ENCODE data around the gene SCN2B. TPM values are rescaled to one million over a fixed set of nuclear protein-coding genes. Genes with fewer than 3 reads are reported as not detected.

The SCN2B gene
- total RNA-seq, 4 donors from 2014 or later: 0.14 to 0.37 TPM; not detected in 2

GRCh38 chr11:118124929-118125535 is 51.4 kb downstream of the SCN2B start:
- Histone ChIP-seq H3K9me3 (no peaks in the 10 kb centered on the region), H3K4me1 (no peaks in the 10 kb centered on the region), H3K27ac (no peak overlapping the region), H3K27me3 (no peaks in the 10 kb centered on the region), H3K36me3 (peaks cover 0 to 5% (median 0%) of the 10 kb centered on the region in 4 donors), H3K4me3 (no peak overlapping the region)
- intact Hi-C loops (cut with DNase I; ENCODE audit: low total_unique reads): no loop called here
- 80% methylated on average over 8 of the region's 8 CpGs; no CpG with 5 or more reads in 1 of the 2 donors for WGBS, 2 donors (ENCODE audit: low coverage in 1 of 2)
- no peak for DNase-seq
- in situ Hi-C loops (cut with MboI; ENCODE audit: low pct_ligation_motif_present in 1 of 4, low pct_unique_long_range_greater_than_20kb in 1 of 4, low sequenced_read_pairs in 3 of 4): loop anchor here in 1 of 4 donors (25.0 kb wide), 1 partner anchor 362 kb away; no protein-coding TSS in a partner anchor
- TF ChIP-seq CTCF (IDR thresholded peaks at IDR 0.05) (no peak), POLR2A (IDR thresholded peaks at IDR 0.05) (no peak), EP300 (IDR thresholded peaks at IDR 0.05; ENCODE audit: low read depth) (no peak), POLR2AphosphoS5 (IDR thresholded peaks at IDR 0.05) (no peak)

GRCh38 chr11:118120793-118121192 is 55.6 kb downstream of the SCN2B start:
- DNase-seq: no peak
- Histone ChIP-seq H3K27ac (no peak overlapping the region), H3K9me3 (no peaks in the 10 kb centered on the region), H3K27me3 (no peaks in the 10 kb centered on the region), H3K4me1 (no peaks in the 10 kb centered on the region), H3K4me3 (no peak overlapping the region), H3K36me3 (peaks cover 0 to 5% (median 0%) of the 10 kb centered on the region in 4 donors)
- intact Hi-C loops (cut with DNase I; ENCODE audit: low total_unique reads): no loop called here
- in situ Hi-C loops (cut with MboI; ENCODE audit: low pct_ligation_motif_present in 1 of 4, low pct_unique_long_range_greater_than_20kb in 1 of 4, low sequenced_read_pairs in 3 of 4): no loop called here
- 63 to 100% methylated on average over 1 of the region's 1 CpG for WGBS, 2 donors (ENCODE audit: low coverage in 1 of 2)
- TF ChIP-seq POLR2AphosphoS5 (IDR thresholded peaks at IDR 0.05) (no peak), POLR2A (IDR thresholded peaks at IDR 0.05) (no peak), EP300 (IDR thresholded peaks at IDR 0.05; ENCODE audit: low read depth) (no peak), CTCF (IDR thresholded peaks at IDR 0.05) (no peak)

- no peak for TF ChIP-seq POLR2AphosphoS5 (IDR thresholded peaks at IDR 0.05)
- TF ChIP-seq POLR2A (IDR thresholded peaks at IDR 0.05): no peak
- TF ChIP-seq CTCF (IDR thresholded peaks at IDR 0.05): no peak
- TF ChIP-seq EP300 (IDR thresholded peaks at IDR 0.05; ENCODE audit: low read depth): no peak
- Histone ChIP-seq H3K27me3 (no peaks in the 10 kb centered on the region), H3K4me1 (no peaks in the 10 kb centered on the region), H3K36me3 (peaks cover 0 to 5% (median 0%) of the 10 kb centered on the region in 4 donors), H3K4me3 (no peak overlapping the region), H3K27ac (no peak overlapping the region), H3K9me3 (no peaks in the 10 kb centered on the region)
- WGBS, 2 donors (ENCODE audit: low coverage in 1 of 2): 75 to 83% methylated on average over 2 to 6 of the region's 9 CpGs
- intact Hi-C loops (cut with DNase I; ENCODE audit: low total_unique reads) (no loop called here), in situ Hi-C loops (cut with MboI; ENCODE audit: low pct_ligation_motif_present in 1 of 4, low pct_unique_long_range_greater_than_20kb in 1 of 4, low sequenced_read_pairs in 3 of 4) (no loop called here)
- no peak for DNase-seq
Measured at GRCh38 chr11:118117790-118118601, 58.4 kb downstream of the SCN2B start.

GRCh38 chr11:118115048-118115447 is 61.4 kb downstream of the SCN2B start:
- in situ Hi-C loops (cut with MboI; ENCODE audit: low pct_ligation_motif_present in 1 of 4, low pct_unique_long_range_greater_than_20kb in 1 of 4, low sequenced_read_pairs in 3 of 4) (no loop called here), intact Hi-C loops (cut with DNase I; ENCODE audit: low total_unique reads) (no loop called here)
- H3K27ac ChIP-seq: no peak overlapping the region
- DNase-seq: no peak
- H3K4me1 ChIP-seq: peaks cover 0 to 6% (median 2%) of the 10 kb centered on the region in 4 donors
- no peaks in the 10 kb centered on the region for H3K27me3 ChIP-seq
- H3K4me3 ChIP-seq: no peak overlapping the region
- WGBS, 2 donors (ENCODE audit: low coverage in 1 of 2): 92% methylated on average over 7 of the region's 7 CpGs; no CpG with 5 or more reads in 1 of the 2 donors
- no peak for TF ChIP-seq POLR2A (IDR thresholded peaks at IDR 0.05)
- no peak for TF ChIP-seq CTCF (IDR thresholded peaks at IDR 0.05)
- TF ChIP-seq EP300 (IDR thresholded peaks at IDR 0.05; ENCODE audit: low read depth): no peak
- no peak for TF ChIP-seq POLR2AphosphoS5 (IDR thresholded peaks at IDR 0.05)
- no peaks in the 10 kb centered on the region for H3K36me3 ChIP-seq
- no peaks in the 10 kb centered on the region for H3K9me3 ChIP-seq

Data from transverse colon (tissue), 4 donors.